Activated CD4-positive, alpha-beta T cell treated with anti-CD3 and anti-CD28 coated beads for 24 hours (primary cell): ENCODE data around the gene SYTL5.

Experiments used
- DNase-seq, 2 donors: peaks; one replicate each; pipeline ENCODE4 v3.0.0-alpha.2; 2020; ENCODE audit warnings: low read depth in 2 of 2

Gene SYTL5

DNA sequence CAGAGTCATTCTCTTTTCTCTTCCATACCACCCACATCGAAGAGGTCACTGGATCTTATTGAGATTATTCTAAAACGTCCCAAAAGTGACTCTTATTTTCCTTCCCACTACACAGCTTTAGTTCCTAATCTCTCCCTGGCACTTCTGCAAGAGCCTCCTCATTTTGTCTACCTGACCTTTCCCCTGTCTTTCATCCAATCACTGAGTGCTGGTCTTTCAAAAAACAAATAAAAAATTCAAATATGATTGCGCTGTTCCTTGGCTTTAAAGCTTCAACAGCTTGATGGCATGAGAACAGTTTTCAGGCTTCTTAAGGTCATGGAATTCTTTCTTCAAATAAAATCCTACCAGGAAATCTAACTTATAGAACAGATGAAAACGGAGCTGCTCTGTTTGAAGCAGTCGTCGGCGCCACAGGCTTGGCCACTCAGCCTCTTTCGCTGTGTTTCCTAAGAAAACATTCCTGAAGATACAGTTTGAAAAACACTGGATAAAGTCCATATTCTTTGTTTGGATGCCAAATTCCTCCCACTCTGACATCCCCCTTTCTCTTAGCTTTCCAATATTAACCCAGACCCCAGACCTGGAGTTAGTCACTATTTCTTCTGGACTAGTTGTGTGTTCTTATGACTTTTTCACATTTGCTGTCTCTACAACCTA lies 12.5 kb downstream of the SYTL5 start:
- DNase-seq: no peak

GRCh38 chrX:38028300-38028699 lies 21.9 kb downstream of the SYTL5 start:
- DNase-seq: no peak

DNA sequence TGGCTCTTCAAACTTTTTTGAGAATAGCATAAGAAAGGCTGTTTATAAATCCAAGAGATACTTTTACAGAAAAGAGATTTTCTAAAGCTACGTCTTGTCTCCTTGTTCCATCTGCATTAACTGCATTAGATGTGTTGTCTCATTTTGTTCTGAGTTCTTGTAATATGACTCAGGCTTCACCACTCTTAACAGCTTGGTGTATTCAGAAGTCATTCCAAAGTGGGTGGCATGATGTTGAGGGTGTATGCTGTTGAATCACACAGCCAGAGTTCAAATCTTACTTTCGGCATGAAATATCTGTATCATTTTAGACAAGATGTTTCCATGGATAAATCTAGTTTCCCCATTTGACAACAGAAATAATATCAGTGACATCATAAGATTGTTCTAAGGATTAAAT lies 30.1 kb downstream of the SYTL5 start:
- no peak for DNase-seq

GRCh38 chrX:38038501-38038900 lies 32.1 kb downstream of the SYTL5 start:
- DNase-seq: no peak

DNA sequence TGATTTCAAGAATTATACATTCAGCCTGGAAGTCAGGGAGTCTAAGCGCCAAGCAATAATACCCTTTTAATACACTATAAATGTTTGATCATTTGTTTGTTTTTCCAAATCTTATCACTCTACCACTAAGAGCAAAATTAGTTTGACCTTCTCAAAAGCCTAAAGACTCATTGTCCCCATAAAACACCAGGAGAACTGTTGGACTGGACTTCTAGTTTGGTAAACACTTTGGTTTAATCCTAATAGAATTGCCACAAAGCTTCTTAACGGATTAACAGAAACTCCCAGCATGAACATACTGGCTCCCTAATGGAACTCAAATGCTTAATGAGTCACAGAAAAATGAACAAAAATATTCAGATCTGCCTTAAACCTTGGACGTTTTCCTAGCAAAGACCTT lies 34.9 kb downstream of the SYTL5 start:
- no peak for DNase-seq

- no peak for DNase-seq
Measured at GRCh38 chrX:38044701-38045100, 38.3 kb downstream of the SYTL5 start.

- no peak for DNase-seq
Measured at GRCh38 chrX:38045538-38046096, 39.3 kb downstream of the SYTL5 start.

- DNase-seq: no peak
Measured at GRCh38 chrX:38048886-38049285, 42.5 kb downstream of the SYTL5 start.

DNA sequence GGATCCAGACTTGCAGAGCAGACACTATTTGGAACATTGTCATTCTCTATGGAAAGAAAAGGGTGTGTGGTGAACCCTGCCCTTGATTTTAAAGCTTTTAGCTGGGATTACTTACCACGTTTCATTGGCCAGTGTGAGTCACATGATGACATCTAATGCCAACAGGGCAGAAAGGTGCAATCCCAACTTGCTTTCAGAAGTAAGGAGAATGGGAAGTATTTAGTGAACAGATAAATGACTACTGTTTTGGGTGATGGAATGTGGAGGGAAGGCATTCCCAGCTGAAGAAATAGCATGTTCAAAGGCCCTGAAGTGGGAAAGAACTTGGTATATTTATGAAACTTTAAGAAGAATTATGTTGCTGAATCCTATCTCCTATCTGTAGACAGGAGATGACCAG lies 44.5 kb downstream of the SYTL5 start:
- no peak for DNase-seq

DNA sequence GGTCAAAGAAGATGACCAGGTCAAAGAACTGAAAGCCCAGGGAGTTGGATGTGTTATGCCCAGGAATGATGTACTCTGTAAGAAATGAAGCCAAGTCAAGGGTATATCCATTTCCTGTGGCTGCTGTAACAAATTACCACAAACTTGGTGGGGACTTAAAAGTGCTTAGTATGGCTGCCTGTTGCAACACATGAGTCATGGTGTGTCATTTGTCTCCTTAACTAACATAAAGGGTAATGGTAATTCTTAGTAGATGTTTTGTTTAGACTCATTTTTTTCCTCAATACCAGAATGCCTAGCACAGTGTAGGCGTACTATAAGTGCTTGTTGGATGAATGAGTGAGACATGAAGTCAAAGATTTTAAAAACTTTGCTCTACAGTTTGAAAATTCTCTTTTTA lies 45.7 kb downstream of the SYTL5 start:
- DNase-seq: no peak

DNA sequence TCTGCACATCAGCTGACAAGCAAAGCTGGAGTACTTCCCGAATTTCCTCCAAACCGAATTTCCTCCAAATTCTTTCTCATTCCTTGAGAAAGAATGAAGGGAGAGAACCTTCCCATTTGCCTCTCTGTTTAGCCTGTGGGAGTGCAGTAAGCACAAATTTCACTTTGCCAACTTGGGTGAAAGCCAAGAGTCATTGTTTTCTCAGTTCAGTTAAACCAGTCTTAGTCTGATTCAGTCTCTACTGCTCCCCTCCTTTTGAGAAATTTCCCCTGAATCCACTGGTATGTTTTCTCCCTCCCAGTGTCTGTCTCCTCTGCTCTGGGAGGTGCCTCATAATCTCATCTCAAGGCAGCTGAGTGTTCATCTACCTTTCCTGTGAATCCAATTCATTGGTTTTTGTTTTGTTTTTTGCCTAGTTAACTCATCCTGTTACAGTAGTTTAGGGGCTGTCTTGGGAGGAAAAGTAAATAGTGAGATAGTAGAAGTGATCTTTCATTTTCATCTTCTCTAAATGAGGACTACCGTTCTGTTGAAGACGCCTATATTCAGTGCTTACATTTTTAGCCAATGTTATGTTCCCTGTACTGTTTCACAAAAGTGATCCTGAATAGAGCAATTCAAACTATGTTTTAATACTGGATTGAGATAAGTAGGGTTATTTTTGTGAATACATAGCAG lies 49.0 kb downstream of the SYTL5 start:
- no peak for DNase-seq

- no peak for DNase-seq
Measured at GRCh38 chrX:38060331-38060878, 54.1 kb downstream of the SYTL5 start.

- DNase-seq: no peak
Measured at GRCh38 chrX:38061335-38061734, 55.0 kb downstream of the SYTL5 start.

- no peak for DNase-seq
Measured at GRCh38 chrX:38066934-38067333, 60.6 kb downstream of the SYTL5 start.

- DNase-seq: no peak
Measured at GRCh38 chrX:38069273-38069672, 62.9 kb downstream of the SYTL5 start.

DNA sequence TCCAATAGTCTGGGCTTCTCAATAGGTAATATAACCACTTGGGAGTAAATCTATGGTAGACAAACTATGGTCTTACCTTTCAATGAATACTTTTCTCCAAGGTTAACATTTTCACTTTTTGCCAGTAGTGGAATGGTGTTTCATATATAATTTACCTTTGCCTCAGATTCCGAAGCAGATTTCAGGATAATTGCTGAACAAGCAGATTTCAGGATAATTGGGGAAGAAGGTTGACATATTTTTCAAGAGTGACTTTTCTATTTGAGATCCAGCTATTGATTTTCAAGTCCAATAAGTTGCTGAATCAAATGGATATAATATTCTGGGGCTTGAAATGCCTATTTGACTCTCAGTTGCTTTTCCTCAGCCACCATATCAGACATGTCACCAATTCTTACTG lies 63.6 kb downstream of the SYTL5 start:
- DNase-seq: no peak

DNA sequence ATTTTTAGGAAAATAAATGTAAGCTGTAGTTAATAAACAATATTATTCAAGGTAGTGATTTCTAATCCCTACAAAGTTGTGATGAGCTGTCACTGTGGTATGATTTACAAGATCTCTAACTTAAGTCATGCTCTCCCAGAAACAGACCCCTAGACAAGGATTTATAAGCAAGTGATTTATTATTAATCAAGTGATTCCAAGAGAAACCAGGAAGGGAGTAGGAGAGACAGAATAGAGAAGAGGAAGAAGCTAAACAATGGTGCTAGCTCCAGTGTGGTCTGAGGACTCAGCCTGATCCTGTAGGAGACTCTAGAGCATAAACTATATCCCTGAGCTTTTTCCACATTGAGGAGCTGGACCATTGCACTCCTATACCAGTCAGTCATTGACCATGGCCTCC lies 73.1 kb downstream of the SYTL5 start:
- DNase-seq: no peak

DNA sequence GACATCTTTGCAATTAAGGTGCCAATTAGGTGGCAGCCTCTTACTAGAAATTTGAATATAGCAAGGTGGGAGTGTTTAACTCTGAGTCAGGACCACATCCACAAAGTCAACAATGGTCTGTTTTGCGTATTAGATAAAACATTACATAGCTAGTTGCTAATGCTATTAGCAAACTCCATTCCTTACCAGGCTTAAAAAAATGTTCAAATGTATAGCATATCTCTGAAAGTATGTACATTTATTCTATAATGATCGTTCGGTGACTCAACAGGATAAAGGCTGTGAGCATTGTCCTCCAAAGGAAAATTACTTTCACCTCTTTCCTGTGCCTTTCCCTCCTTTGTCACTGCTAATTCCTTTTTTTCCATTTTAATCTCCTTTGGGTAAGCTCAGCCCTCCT lies 74.5 kb downstream of the SYTL5 start:
- DNase-seq: no peak

DNA sequence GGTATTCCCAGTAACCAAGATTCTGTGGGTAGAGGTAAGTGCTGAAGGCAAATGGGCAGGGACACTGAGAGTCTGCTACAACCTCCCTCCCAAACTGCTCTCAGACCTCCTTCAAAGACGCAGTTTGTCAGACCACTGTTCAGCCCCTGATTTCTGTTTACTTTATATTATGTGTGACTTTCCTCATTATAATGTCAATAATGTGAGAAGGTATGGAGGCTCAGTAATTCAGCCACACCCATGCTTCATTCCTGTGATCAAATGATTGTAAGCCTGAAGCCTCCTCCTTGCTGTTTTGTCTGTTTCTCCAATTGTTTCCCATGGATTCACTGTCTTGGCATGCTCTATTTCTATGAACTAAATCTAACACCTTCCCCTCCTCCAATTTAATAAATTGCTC lies 75.6 kb downstream of the SYTL5 start:
- DNase-seq: no peak

DNA sequence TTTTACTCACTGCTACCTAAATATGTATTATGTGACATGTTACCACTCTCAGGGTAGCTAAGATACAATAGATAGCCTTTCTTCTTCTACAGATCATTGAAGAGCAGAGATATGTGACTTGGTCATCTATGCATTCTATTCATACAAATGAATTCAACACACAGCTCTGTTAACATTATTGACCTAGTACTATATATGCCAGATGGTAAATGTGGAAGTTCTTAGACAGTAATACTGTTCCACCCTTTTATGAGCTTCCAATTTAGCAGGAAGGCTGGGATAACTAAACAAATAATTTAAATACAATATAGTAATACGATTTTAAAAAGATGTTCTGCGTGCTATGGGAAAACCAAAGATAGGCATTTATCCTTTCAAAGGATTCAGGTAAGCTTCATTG lies 76.0 kb downstream of the SYTL5 start:
- DNase-seq: no peak

GRCh38 chrX:38085813-38086212 lies 79.5 kb downstream of the SYTL5 start:
- DNase-seq: no peak

DNA sequence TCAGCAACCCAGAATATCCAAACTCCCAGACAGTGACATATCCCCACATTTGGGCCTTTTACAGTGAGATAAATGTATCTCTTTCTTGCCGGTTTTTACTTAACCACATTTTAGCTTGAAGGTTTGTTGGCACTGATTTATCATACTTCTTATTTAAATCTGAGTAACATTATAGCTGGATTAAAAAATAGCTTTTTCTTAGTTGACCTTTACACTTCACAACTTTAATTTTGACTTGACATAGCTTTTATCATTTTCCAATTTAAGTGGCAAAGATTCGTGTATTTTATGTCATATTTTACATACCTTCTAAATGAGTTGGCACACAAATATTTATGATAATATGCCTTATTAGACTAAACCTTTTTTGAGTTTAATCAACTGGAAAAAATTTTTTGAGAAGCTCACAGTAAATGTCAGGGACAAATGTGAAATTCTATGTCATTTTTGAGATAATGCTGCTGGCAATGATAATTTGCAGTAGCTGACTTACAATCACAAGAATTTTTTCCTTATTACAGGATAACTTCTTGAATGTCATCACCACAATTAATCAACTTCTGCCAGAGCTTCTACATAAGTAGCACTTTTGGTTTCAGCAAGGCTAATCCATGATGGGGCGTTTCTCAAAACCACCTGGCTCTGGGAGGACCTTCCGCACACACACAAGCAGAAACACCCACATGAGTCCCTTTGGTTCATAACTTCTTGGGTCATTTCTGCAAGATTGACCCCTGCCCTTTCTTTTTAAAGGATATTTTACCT lies 80.3 kb downstream of the SYTL5 start:
- DNase-seq: no peak
